Fibroblast of lung (primary cell): ENCODE measurements around the gene PPP1R9A. TPM values are rescaled to one million over a fixed set of nuclear protein-coding genes. Genes with fewer than 3 reads are reported as not detected.
A peak's percentile ranks its signal among the peaks of the same experiment; 100 is the strongest.

Source experiments
- DNase-seq, 2 donors: peaks; one replicate each; pipeline versions ENCODE4 v3.0.0 to v3.0.0-alpha.2; 2010; ENCODE audit warnings: low read depth in 2 of 2
- H2AFZ ChIP-seq: 2 replicates; pipeline ENCODE4 v1.5.1; 2012; ENCODE audit warnings: low read length, control low read depth, inconsistent platforms
- H3K27ac ChIP-seq: 2 replicates; pipeline ENCODE4 v1.5.1; 2011; ENCODE audit warnings: low read length, control low read depth; ENCODE audit not compliant: insufficient read depth
- H3K27me3 ChIP-seq: 2 replicates; pipeline ENCODE4 v1.5.1; 2011; ENCODE audit warnings: mild to moderate bottlenecking, low read length; ENCODE audit not compliant: control insufficient read depth, insufficient read depth
- H3K36me3 ChIP-seq: 2 replicates; pipeline ENCODE4 v1.5.1; 2011; ENCODE audit warnings: low read length; ENCODE audit not compliant: control insufficient read depth, insufficient read depth
- H3K4me1 ChIP-seq: 2 replicates; pipeline ENCODE4 v1.5.1; 2011; ENCODE audit warnings: low read length; ENCODE audit not compliant: control insufficient read depth, insufficient read depth; ENCODE audit errors: extremely low read depth
- H3K4me2 ChIP-seq: 2 replicates; pipeline ENCODE4 v1.5.1; 2011; ENCODE audit warnings: low read length, control low read depth; ENCODE audit not compliant: insufficient read depth; ENCODE audit errors: extremely low read depth
- H3K4me3 ChIP-seq, 4 experiments: fragments of 200-600 bp in 1 of 4; sonication (generic) in 1 of 4; replicated peaks in 1 of 4; 2 replicates each; pipeline ENCODE4 v1.5.1; 2011 to 2016; ENCODE audit warnings: low read length in 4 of 4, low read depth in 3 of 4, mild to moderate bottlenecking in 3 of 4, control low read depth in 2 of 4, inconsistent platforms in 1 of 4, mixed read lengths in 1 of 4; ENCODE audit not compliant: insufficient read depth in 1 of 4; ENCODE audit errors: control extremely low read depth in 1 of 4
- H3K79me2 ChIP-seq: 2 replicates; pipeline ENCODE4 v1.5.1; 2012; ENCODE audit warnings: mild to moderate bottlenecking, low read length, inconsistent platforms; ENCODE audit not compliant: control insufficient read depth, insufficient read depth
- H3K9ac ChIP-seq: 2 replicates; pipeline ENCODE4 v1.5.1; 2011; ENCODE audit warnings: mild to moderate bottlenecking, low read length, control low read depth; ENCODE audit not compliant: insufficient read depth
- H3K9me3 ChIP-seq: 2 replicates; pipeline ENCODE4 v1.5.1; 2012; ENCODE audit warnings: low read depth, low read length; ENCODE audit not compliant: control insufficient read depth, insufficient read depth
- H4K20me1 ChIP-seq: 2 replicates; pipeline ENCODE4 v1.5.1; 2011; ENCODE audit warnings: low read length; ENCODE audit not compliant: control insufficient read depth, insufficient read depth; ENCODE audit errors: extremely low read depth
- EZH2 ChIP-seq: IDR thresholded peaks from 2 replicates; pipeline ENCODE4 v1.5.1; 2012; ENCODE audit warnings: low read length, control low read depth, mild to moderate bottlenecking; ENCODE audit errors: missing control alignments
- polyA plus RNA-seq, 2 donors: library from polyadenylated mRNA; depleted of rRNA in 1 of 2; stranded (reverse) in 1 of 2; unstranded in 1 of 2; fragments of >200 nt; gene quantifications; 2 replicates each; pipeline ENCODE4 v1.2.1, GENCODE V29; 2011 to 2012; ENCODE audit warnings: missing spikeins in 1 of 2
- total RNA-seq: library from RNA; depleted of rRNA; stranded (reverse); fragments of >200 nt; gene quantifications from 2 replicates; pipeline ENCODE4 v1.2.1, GENCODE V29; 2014
- TF ChIP-seq, protein P1 (sequence below), 2 donors: IDR thresholded peaks in 1 of 2; conservative IDR thresholded peaks in 1 of 2; 1 replicate in 1 of 2; 2 replicates in 1 of 2; pipeline ENCODE4 v1.5.1; 2011 to 2012; ENCODE audit warnings: low read length in 2 of 2, control low read depth in 1 of 2, inconsistent platforms in 1 of 2, low read depth in 1 of 2, mild to moderate bottlenecking in 1 of 2

PPP1R9A gene
- total and polyA plus RNA-seq, 2 donors (not counting 1 experiment from before 2014, with no cell fraction given) = 0.68 to 3.3 TPM

DNA sequence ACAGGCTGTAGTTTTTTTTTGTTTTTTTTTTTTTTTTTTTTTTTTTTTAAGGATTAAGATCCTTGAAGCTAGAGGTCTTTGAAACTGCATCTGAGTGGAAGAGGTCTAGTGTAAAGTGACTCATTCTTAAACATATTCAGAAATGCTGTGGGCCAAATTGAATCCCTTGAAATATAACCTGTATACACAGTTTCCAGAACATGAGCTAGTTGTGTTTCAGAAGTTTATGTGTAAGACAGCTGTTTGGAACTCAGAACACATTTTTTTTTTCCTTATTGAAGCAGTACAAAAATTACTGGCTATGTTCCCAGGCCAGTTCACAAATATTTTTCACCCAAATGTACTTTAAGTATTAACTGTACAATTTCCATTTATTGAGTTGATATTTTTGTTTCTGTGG lies 67.9 kb downstream of the PPP1R9A start:
- Histone ChIP-seq H3K27me3 (no peaks in the 10 kb centered on the region), H3K9ac (no peak overlapping the region), H3K9me3 (no peaks in the 10 kb centered on the region), H3K27ac (no peak overlapping the region), H3K36me3 (no peaks in the 10 kb centered on the region), H2AFZ (no peak overlapping the region), H3K4me1 (peaks cover 4% of the 10 kb centered on the region), H4K20me1 (no peaks in the 10 kb centered on the region), H3K4me2 (no peak overlapping the region), H3K4me3 (no peak overlapping the region), H3K79me2 (no peaks in the 10 kb centered on the region)
- no peak for TF ChIP-seq EZH2
- TF ChIP-seq, protein P1, sequence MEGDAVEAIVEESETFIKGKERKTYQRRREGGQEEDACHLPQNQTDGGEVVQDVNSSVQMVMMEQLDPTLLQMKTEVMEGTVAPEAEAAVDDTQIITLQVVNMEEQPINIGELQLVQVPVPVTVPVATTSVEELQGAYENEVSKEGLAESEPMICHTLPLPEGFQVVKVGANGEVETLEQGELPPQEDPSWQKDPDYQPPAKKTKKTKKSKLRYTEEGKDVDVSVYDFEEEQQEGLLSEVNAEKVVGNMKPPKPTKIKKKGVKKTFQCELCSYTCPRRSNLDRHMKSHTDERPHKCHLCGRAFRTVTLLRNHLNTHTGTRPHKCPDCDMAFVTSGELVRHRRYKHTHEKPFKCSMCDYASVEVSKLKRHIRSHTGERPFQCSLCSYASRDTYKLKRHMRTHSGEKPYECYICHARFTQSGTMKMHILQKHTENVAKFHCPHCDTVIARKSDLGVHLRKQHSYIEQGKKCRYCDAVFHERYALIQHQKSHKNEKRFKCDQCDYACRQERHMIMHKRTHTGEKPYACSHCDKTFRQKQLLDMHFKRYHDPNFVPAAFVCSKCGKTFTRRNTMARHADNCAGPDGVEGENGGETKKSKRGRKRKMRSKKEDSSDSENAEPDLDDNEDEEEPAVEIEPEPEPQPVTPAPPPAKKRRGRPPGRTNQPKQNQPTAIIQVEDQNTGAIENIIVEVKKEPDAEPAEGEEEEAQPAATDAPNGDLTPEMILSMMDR (conservative IDR thresholded peaks at IDR 0.05 in 1 of 2, IDR thresholded peaks at IDR 0.05 in 1 of 2; ENCODE audit: low read depth in 1 of 2, low read length in 2 of 2) = no peak
- peak; percentile 80 to 92 for DNase-seq

DNA sequence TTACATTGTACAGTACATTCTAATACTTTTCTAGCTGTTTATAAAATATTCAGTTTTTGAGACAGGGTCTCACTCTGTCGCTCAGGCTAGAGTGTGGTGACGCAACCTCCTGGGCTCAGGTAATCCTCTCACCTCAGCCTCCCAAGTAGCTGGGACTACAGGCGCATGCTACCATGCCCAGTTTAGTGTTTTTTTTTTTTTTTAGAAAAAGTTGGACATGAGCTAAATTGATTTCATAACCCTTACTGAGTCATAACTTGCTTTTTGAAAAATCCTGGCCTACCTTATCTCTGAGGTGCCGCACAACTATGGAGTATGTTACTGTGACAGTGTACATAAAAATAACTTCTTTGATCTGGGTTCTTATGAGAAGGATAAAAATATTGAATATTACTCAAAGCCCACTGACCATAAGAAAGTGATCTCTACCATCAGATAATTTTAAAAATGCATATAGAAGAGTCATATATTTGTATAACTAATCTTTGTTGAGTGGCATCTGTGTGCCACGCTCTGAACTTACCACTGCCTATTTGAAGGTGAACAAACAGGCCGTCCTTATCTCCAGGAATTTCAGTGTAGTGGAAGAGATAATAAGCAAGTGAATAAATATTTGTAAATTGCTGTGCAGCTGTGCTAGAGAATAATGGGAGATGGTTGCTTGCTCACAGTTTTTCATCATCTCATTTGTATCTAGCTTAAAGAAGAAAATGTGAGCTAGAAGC lies 73.2 kb downstream of the PPP1R9A start:
- TF ChIP-seq, protein P1 (conservative IDR thresholded peaks at IDR 0.05 in 1 of 2, IDR thresholded peaks at IDR 0.05 in 1 of 2; ENCODE audit: low read depth in 1 of 2, low read length in 2 of 2) = no peak
- no peaks in the 10 kb centered on the region for H3K27me3 ChIP-seq

DNA sequence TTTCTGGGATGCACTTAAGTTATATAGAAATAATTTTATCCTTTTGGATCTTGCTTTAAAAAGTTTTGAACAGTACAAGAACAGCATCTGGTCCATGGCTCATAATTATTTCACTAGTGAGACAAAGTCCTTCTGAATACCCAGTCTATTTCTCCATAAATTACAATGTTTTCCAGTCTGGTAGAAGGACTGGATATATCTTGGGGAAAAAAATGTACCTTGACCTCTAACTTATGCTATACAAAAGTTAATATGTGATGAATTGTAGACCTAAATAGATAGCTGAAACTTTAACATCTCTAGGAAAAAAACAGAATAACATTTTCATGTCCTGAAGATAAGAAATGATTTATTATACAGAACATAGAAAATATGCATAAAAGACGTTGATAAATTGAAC lies 88.5 kb downstream of the PPP1R9A start:
- no peak overlapping the region for H3K4me3 ChIP-seq
- H3K9ac ChIP-seq = no peak overlapping the region
- DNase-seq = no peak
- H2AFZ ChIP-seq = no peak overlapping the region
- H4K20me1 ChIP-seq = no peaks in the 10 kb centered on the region
- H3K4me2 ChIP-seq = no peak overlapping the region
- TF ChIP-seq EZH2 = no peak
- TF ChIP-seq, protein P1 (conservative IDR thresholded peaks at IDR 0.05 in 1 of 2, IDR thresholded peaks at IDR 0.05 in 1 of 2; ENCODE audit: low read depth in 1 of 2, low read length in 2 of 2) = no peak
- H3K27me3 ChIP-seq = no peaks in the 10 kb centered on the region
- H3K9me3 ChIP-seq = no peaks in the 10 kb centered on the region
- H3K4me1 ChIP-seq = no peaks in the 10 kb centered on the region
- H3K79me2 ChIP-seq = no peaks in the 10 kb centered on the region
- no peak overlapping the region for H3K27ac ChIP-seq
- no peaks in the 10 kb centered on the region for H3K36me3 ChIP-seq

More for the DNA sequence above, 73.2 kb downstream of the PPP1R9A start:
- Histone ChIP-seq H3K4me3 (no peak overlapping the region), H4K20me1 (no peaks in the 10 kb centered on the region), H3K27ac (no peak overlapping the region), H3K9me3 (no peaks in the 10 kb centered on the region), H2AFZ (no peak overlapping the region), H3K36me3 (no peaks in the 10 kb centered on the region), H3K79me2 (no peaks in the 10 kb centered on the region), H3K4me2 (no peak overlapping the region), H3K4me1 (no peaks in the 10 kb centered on the region), H3K9ac (no peak overlapping the region)
- DNase-seq = peak in 1 of 2 donors; percentile 53
